ENCODE measurements around the gene CCL25. TPM values are rescaled to one million over a fixed set of nuclear protein-coding genes. Genes with fewer than 3 reads are reported as not detected.
A peak's percentile ranks its signal among the peaks of the same experiment; 100 is the strongest.

The CCL25 gene
- total RNA-seq, 3 donors from 2014 or later = not detected

DNA sequence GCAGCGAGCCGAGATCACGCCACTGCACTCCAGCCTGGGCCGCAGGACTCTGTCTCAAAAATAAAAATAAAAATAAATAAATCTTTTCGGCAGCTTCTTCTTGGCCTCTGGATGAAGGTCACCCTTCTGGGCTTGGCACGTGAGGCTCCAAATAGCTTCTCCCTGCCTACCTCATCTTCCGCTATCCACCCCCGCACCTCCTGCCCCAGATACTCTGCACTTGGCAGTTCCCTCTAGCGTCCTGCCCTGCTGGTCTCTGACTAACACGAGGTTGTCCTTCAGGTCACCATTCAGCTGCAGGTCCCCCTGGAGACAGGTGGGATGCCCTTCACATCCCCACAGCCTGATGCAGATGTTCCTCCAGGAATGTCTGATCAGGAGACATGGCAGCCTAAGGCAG, 8.5 kb upstream of the CCL25 start:
- no peak for TF ChIP-seq POLR2A (IDR thresholded peaks at IDR 0.05)
- TF ChIP-seq POLR2AphosphoS5 (IDR thresholded peaks at IDR 0.05) = no peak
- TF ChIP-seq, protein P1, sequence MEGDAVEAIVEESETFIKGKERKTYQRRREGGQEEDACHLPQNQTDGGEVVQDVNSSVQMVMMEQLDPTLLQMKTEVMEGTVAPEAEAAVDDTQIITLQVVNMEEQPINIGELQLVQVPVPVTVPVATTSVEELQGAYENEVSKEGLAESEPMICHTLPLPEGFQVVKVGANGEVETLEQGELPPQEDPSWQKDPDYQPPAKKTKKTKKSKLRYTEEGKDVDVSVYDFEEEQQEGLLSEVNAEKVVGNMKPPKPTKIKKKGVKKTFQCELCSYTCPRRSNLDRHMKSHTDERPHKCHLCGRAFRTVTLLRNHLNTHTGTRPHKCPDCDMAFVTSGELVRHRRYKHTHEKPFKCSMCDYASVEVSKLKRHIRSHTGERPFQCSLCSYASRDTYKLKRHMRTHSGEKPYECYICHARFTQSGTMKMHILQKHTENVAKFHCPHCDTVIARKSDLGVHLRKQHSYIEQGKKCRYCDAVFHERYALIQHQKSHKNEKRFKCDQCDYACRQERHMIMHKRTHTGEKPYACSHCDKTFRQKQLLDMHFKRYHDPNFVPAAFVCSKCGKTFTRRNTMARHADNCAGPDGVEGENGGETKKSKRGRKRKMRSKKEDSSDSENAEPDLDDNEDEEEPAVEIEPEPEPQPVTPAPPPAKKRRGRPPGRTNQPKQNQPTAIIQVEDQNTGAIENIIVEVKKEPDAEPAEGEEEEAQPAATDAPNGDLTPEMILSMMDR (IDR thresholded peaks at IDR 0.05) = no peak
- no peak for DNase-seq (ENCODE audit: low spot score in 2 of 2)
- no peak overlapping the region for H3K4me3 ChIP-seq
- H3K36me3 ChIP-seq = no peaks in the 10 kb centered on the region
- H3K27me3 ChIP-seq = no peaks in the 10 kb centered on the region
- no peaks in the 10 kb centered on the region for H3K4me1 ChIP-seq
- no peak overlapping the region for H3K27ac ChIP-seq
- intact Hi-C loops (cut with DNase I; ENCODE audit: low total_unique reads) = no loop called here
- no peaks in the 10 kb centered on the region for H3K9me3 ChIP-seq

- TF ChIP-seq POLR2A (IDR thresholded peaks at IDR 0.05) (no peak), POLR2AphosphoS5 (IDR thresholded peaks at IDR 0.05) (no peak)
- TF ChIP-seq, protein P1 (IDR thresholded peaks at IDR 0.05) = no peak
- Histone ChIP-seq H3K27me3 (no peaks in the 10 kb centered on the region), H3K4me1 (no peaks in the 10 kb centered on the region), H3K4me3 (no peak overlapping the region), H3K36me3 (no peaks in the 10 kb centered on the region), H3K9me3 (no peaks in the 10 kb centered on the region), H3K27ac (no peak overlapping the region)
- DNase-seq (ENCODE audit: low spot score in 2 of 2) = no peak
- intact Hi-C loops (cut with DNase I; ENCODE audit: low total_unique reads) = no loop called here
Measured at GRCh38 chr19:8045872-8046568, 6.5 kb upstream of the CCL25 start.

GRCh38 chr19:8046569-8047165, 5.9 kb upstream of the CCL25 start:
- H3K9me3 ChIP-seq = no peaks in the 10 kb centered on the region
- H3K4me3 ChIP-seq = no peak overlapping the region
- intact Hi-C loops (cut with DNase I; ENCODE audit: low total_unique reads) = no loop called here
- no peak overlapping the region for H3K27ac ChIP-seq
- TF ChIP-seq, protein P1 (IDR thresholded peaks at IDR 0.05) = no peak
- TF ChIP-seq POLR2A (IDR thresholded peaks at IDR 0.05) = no peak
- no peak for TF ChIP-seq POLR2AphosphoS5 (IDR thresholded peaks at IDR 0.05)
- no peak for DNase-seq (ENCODE audit: low spot score in 2 of 2)
- no peaks in the 10 kb centered on the region for H3K27me3 ChIP-seq
- no peaks in the 10 kb centered on the region for H3K36me3 ChIP-seq
- H3K4me1 ChIP-seq = no peaks in the 10 kb centered on the region

DNA sequence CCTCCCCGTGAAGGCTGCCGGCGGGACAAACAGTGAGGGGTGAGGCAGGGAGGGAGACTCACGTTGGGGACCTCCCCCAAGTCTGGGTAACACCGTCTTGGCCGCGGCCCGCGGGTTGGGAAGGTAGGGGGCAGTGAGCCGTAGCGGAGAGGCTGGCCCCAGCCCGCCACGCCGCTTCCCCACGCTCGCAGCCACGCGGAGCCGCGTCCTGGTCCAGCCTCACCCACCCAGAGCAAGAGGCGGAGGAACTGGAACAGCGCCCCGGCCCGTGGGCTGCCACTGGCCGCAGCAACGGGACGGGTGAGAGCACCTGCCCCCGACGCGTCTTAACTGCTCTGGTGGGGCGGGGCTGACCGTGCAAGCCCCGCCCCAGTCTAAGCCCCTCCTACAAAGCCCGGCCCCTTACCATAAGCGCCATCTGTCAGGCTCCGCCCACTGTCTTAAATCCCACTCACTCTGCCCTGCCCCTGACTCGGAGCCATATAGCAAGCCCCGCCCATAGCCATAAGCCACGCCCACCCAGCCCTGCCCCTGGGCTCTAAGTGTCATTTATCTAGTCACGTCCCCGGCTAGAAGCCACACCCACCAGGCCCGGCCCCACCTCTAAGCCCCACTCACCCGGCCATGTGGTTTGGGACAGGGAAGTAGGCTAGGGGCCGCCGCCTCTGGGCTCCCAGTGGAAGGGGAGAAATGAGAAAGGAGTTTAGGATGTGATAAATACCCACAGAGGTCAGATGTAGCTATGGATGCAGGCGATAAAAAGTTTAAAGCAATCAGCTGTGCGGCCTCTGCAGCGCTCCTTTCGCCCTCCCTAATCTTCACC, 2.1 kb upstream of the CCL25 start:
- no peaks in the 10 kb centered on the region for H3K36me3 ChIP-seq
- H3K27me3 ChIP-seq = no peaks in the 10 kb centered on the region
- TF ChIP-seq POLR2AphosphoS5 (IDR thresholded peaks at IDR 0.05) (no peak), POLR2A (IDR thresholded peaks at IDR 0.05) (no peak)
- TF ChIP-seq, protein P1 (IDR thresholded peaks at IDR 0.05) = no peak
- H3K4me3 ChIP-seq = peak overlapping the region; percentile 8 to 63 (median 41)
- no peaks in the 10 kb centered on the region for H3K9me3 ChIP-seq
- H3K27ac ChIP-seq = no peak overlapping the region
- peak; percentile 55 to 64 for DNase-seq (ENCODE audit: low spot score in 2 of 2)
- H3K4me1 ChIP-seq = no peaks in the 10 kb centered on the region
- intact Hi-C loops (cut with DNase I; ENCODE audit: low total_unique reads) = no loop called here

GRCh38 chr19:8054169-8054568, 1.6 kb downstream of the CCL25 start:
- H3K27me3 ChIP-seq = no peaks in the 10 kb centered on the region
- TF ChIP-seq, protein P1 (IDR thresholded peaks at IDR 0.05) = no peak
- no peak for TF ChIP-seq POLR2AphosphoS5 (IDR thresholded peaks at IDR 0.05)
- no peak for TF ChIP-seq POLR2A (IDR thresholded peaks at IDR 0.05)
- intact Hi-C loops (cut with DNase I; ENCODE audit: low total_unique reads) = no loop called here
- H3K4me3 ChIP-seq = no peak overlapping the region
- DNase-seq (ENCODE audit: low spot score in 2 of 2) = no peak
- no peaks in the 10 kb centered on the region for H3K36me3 ChIP-seq
- H3K9me3 ChIP-seq = no peaks in the 10 kb centered on the region
- no peaks in the 10 kb centered on the region for H3K4me1 ChIP-seq
- H3K27ac ChIP-seq = no peak overlapping the region
